DND-41 (cell line): ENCODE measurements around the gene GTF3C5.

Source experiments
- CTCF ChIP-seq: IDR thresholded peaks from 2 replicates; pipeline ENCODE4 v1.5.1; 2012; ENCODE audit warnings: borderline replicate concordance, low read length, moderate library complexity, mild to moderate bottlenecking; ENCODE audit not compliant: poor library complexity, severe bottlenecking; ENCODE audit errors: extremely low read depth
- EZH2 ChIP-seq: IDR thresholded peaks from 3 replicates; pipeline ENCODE4 v1.6.1; 2012; ENCODE audit warnings: borderline replicate concordance, low read depth, mild to moderate bottlenecking, moderate library complexity, low read length, inconsistent platforms; ENCODE audit not compliant: severe bottlenecking

- TF ChIP-seq EZH2 (no peak), CTCF (no peak)
These were observed 29.6 kb downstream of the GTF3C5 start for GRCh38 chr9:133060417-133060841.
